Purkinje cell (primary cell): Measurements from ENCODE around the gene ZNF766. TPM values are rescaled to one million over a fixed set of nuclear protein-coding genes. Genes with fewer than 3 reads are reported as not detected.

Source experiments
- polyA plus RNA-seq: library from polyadenylated mRNA; unstranded; fragments of >200 nt; fragmentation: Nextera tagmentation; gene quantifications from 2 replicates; pipeline ENCODE4 v1.2.1, GENCODE V29; 2014

ZNF766 gene
- 2.4 and 11.6 TPM in 2 replicates for polyA plus RNA-seq

GRCh38 chr19:52269338-52270261, at the start of gene ZNF766:
TSS of gene ZNF766 (plus strand) at chr19:52269587. CDS start at chr19:52269614, 27 bp downstream.

GRCh38 chr19:52296773-52297600, 27.6 kb downstream of the ZNF766 start, which contains the start of gene ZNF480:
TSS of gene ZNF480 (plus strand) at chr19:52297169. CDS start at chr19:52300413, 3,244 bp downstream.

GRCh38 chr19:52336117-52336790, 66.9 kb downstream of the ZNF766 start, which contains the start of gene ZNF610:
TSS of gene ZNF610 (plus strand) at chr19:52336243. CDS start at chr19:52349173, 12,930 bp downstream.

Other genes with a start within 250 kb of the ZNF766 start
- 1.5 and 5.6 TPM in 2 replicates for gene ZNF614, start 241.2 kb upstream of the ZNF766 start, polyA plus RNA-seq
- 2.0 and 2.8 TPM in 2 replicates for gene ZNF432, start 220.7 kb upstream of the ZNF766 start, polyA plus RNA-seq
- 6.1 and 9.7 TPM in 2 replicates for gene ZNF841, start 173.8 kb upstream of the ZNF766 start, polyA plus RNA-seq
- gene ZNF616, start 129.6 kb upstream of the ZNF766 start, polyA plus RNA-seq: 3.1 and 8.1 TPM in 2 replicates
- 12.4 and 18.1 TPM in 2 replicates for gene ZNF836, start 98.0 kb upstream of the ZNF766 start, polyA plus RNA-seq
- gene PPP2R1A, start 79.5 kb upstream of the ZNF766 start, polyA plus RNA-seq: 326 and 447 TPM in 2 replicates
- gene ZNF480, start 27.6 kb downstream of the ZNF766 start, polyA plus RNA-seq: 3.7 and 10.3 TPM in 2 replicates
- gene ZNF610, start 66.7 kb downstream of the ZNF766 start, polyA plus RNA-seq: 11.7 and 17.8 TPM in 2 replicates
- gene ZNF880, start 100.3 kb downstream of the ZNF766 start, polyA plus RNA-seq: 50.3 and 65.8 TPM in 2 replicates
- 16.5 and 41.8 TPM in 2 replicates for gene ZNF528, start 128.3 kb downstream of the ZNF766 start, polyA plus RNA-seq
- gene ZNF534, start 159.6 kb downstream of the ZNF766 start, polyA plus RNA-seq: 0.73 and 0.85 TPM in 2 replicates
- gene ZNF578, start 184.0 kb downstream of the ZNF766 start, polyA plus RNA-seq: 3.5 and 4.1 TPM in 2 replicates